ENCODE data around the gene PAPOLG. TPM values are rescaled to one million over a fixed set of nuclear protein-coding genes. Genes with fewer than 3 reads are reported as not detected.

The PAPOLG gene
- total and polyA plus RNA-seq, 9 of the 15 experiments (the other 6 are each of a cell fraction or from before 2014, with no cell fraction given) = 3.9 to 16.3 (median 10.0) TPM

- TF ChIP-seq CEBPZ (IDR thresholded peaks at IDR 0.05; ENCODE audit: borderline replicate concordance, low read depth, low read length) = no peak
- no peak for TF ChIP-seq PHB2 (IDR thresholded peaks at IDR 0.05; ENCODE audit: low read depth)
- no peak for TF ChIP-seq ZBTB26 (CRISPR knock-in tag; IDR thresholded peaks at IDR 0.05)
- TF ChIP-seq ZSCAN32 (CRISPR knock-in tag; IDR thresholded peaks at IDR 0.05) = no peak
- TF ChIP-seq FOSL1 (tag; conservative IDR thresholded peaks at IDR 0.05) = no peak
- no peak for TF ChIP-seq TAL1 (IDR thresholded peaks at IDR 0.05)
- no peak for TF ChIP-seq SMARCC2 (IDR thresholded peaks at IDR 0.05; ENCODE audit: low read depth)
- no peak for TF ChIP-seq ARNT (IDR thresholded peaks at IDR 0.05)
- TF ChIP-seq JUN (IDR thresholded peaks at IDR 0.05; ENCODE audit: borderline replicate concordance, low read depth, low read length) = no peak
- TF ChIP-seq JUN (CRISPR knock-in tag; IDR thresholded peaks at IDR 0.05; ENCODE audit: borderline replicate concordance) = no peak
- TF ChIP-seq FOXK1 (CRISPR knock-in tag; IDR thresholded peaks at IDR 0.05; ENCODE audit: borderline replicate concordance) = no peak
- TF ChIP-seq THAP12 (CRISPR knock-in tag; IDR thresholded peaks at IDR 0.05) = no peak
- no peak for TF ChIP-seq HINFP (tag; conservative IDR thresholded peaks at IDR 0.05; ENCODE audit: low read depth)
- 0 out of 2 replicates have a peak, but pooled peaks have one; percentile 32 for TF ChIP-seq ETS1 (conservative IDR thresholded peaks at IDR 0.05; ENCODE audit: control insufficient read depth, low read depth, low read length)
These were observed at the start of gene PAPOLG (continued) for GRCh38 chr2:60756097-60757087.
